ENCODE data around the gene IRAG1.
A peak's percentile ranks its signal among the peaks of the same experiment; 100 is the strongest.

IRAG1 gene

DNA sequence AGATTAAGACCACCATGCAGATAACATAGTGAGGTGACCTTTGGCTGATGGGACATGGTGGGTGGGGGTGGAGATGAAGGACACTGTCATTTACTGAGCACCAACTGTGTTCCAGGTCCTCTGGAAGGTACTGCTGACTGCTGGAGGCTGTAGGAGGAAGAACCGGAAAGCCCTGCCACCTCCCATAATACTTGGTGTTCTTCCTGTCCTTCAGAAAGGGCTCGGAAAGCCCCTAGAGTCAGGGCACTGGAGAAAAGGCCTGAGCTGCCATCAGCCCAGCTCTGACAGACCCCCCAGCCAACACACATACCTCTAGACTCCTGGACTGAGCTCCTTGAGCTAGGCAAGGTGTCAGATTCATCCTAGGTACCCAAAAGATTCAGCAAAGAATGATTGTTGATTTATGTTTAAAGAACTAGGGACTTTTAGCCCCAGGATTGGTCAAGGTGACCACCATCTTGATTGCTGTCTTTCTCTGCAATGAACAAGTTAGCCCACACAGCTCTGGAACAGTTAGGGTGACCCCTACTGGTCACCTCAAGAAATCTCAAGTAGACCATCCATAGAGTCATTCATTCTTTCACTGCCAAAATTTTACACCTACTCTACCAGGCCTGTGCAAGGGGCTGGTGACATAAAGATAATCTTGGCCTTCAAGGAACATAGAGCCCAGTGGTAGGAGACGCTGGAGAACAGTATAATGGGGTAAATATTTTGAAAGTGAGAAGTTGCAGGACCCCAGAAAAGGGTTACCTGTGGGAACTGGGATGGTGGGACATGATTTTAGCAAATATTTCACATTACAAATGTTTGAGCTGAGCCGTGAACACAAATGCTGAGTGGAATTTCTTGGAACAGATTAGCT is 39.4 kb downstream of the IRAG1 start:
- H3K9me3 ChIP-seq (replicated peaks in 1 of 2; ENCODE audit: control insufficient read depth in 2 of 2, insufficient read depth in 1 of 2, low read depth in 1 of 2, low read length in 2 of 2) = no peaks in the 10 kb centered on the region
- no peaks in the 10 kb centered on the region for H3K79me1 ChIP-seq (ENCODE audit: low read depth, low read length)
- H3K4ac ChIP-seq (ENCODE audit: low read length) = no peak overlapping the region
- H3K14ac ChIP-seq (ENCODE audit: low read length) = no peak overlapping the region
- peak overlapping the region; percentile 93 for H2AFZ ChIP-seq (ENCODE audit: low read length)
- H2BK120ac ChIP-seq (ENCODE audit: low read depth, low read length) = no peak overlapping the region
- H4K91ac ChIP-seq (ENCODE audit: low read depth, low read length, poor library complexity) = peak overlapping the region; percentile 44
- no peak overlapping the region for H2BK12ac ChIP-seq (ENCODE audit: low read length)
- no peak overlapping the region for H3K27ac ChIP-seq (replicated peaks; ENCODE audit: low read length)
- H2BK15ac ChIP-seq (ENCODE audit: low read length) = peak overlapping the region; percentile 34
- DNase-seq (ENCODE audit: low spot score) = peak; percentile 32
- H3K18ac ChIP-seq (ENCODE audit: low read length) = peak overlapping the region; percentile 40
- peak overlapping the region; percentile 12 for H2AK5ac ChIP-seq (ENCODE audit: low read depth, low read length)
- H3K36me3 ChIP-seq (replicated peaks in 1 of 2; ENCODE audit: control insufficient read depth in 2 of 2, insufficient read depth in 2 of 2, low read length in 2 of 2) = no peaks in the 10 kb centered on the region
- H4K8ac ChIP-seq (ENCODE audit: low read depth, low read length) = no peak overlapping the region
- H3K27me3 ChIP-seq (ENCODE audit: control insufficient read depth in 3 of 3, insufficient read depth in 3 of 3, low read depth in 1 of 3, low read length in 3 of 3) = no peaks in the 10 kb centered on the region
- H3K23ac ChIP-seq (ENCODE audit: low read depth, low read length, poor library complexity) = no peak overlapping the region
- H3K4me1 ChIP-seq (ENCODE audit: control insufficient read depth in 2 of 2, insufficient read depth in 1 of 2, low read depth in 1 of 2, low read length in 2 of 2) = peaks cover 16 to 18% of the 10 kb centered on the region in 2 donors
- H3K4me2 ChIP-seq (ENCODE audit: insufficient read depth, low read length, poor library complexity, severe bottlenecking) = no peak overlapping the region
- no CpG with 5 or more reads among the region's 4 CpGs for WGBS, 2 donors (ENCODE audit: extremely low coverage in 2 of 2, insufficient read length in 2 of 2, insufficient replicate concordance in 1 of 2)
- H3K9ac ChIP-seq (ENCODE audit: low read depth, low read length, poor library complexity) = no peak overlapping the region
- no peak overlapping the region for H3K4me3 ChIP-seq (ENCODE audit: low read length in 2 of 2)
- no peak overlapping the region for H2BK5ac ChIP-seq (ENCODE audit: low read length)

DNA sequence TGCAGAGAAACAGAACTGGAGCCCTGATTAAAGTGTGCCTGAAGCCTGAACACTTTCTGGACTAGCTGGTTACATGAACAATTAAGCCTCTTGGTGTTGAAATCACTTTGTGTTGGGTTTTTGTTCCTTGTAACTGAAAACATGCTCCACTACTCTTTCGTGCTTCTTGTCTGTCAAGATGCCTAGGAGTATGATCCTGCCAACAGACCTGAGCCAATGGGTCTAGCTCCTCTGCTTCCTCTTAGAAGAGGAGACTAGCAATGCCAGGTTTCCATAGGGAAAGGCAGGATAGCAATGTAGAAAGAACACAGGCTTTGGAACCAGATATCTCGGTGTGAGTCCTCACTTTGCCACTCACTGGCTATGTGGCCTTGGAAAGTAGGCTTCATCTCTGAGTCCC is 40.3 kb downstream of the IRAG1 start:
- Histone ChIP-seq H3K4me1 (ENCODE audit: control insufficient read depth in 2 of 2, insufficient read depth in 1 of 2, low read depth in 1 of 2, low read length in 2 of 2) (peaks cover 12 to 14% of the 10 kb centered on the region in 2 donors), H3K4ac (ENCODE audit: low read length) (no peak overlapping the region), H3K18ac (ENCODE audit: low read length) (no peak overlapping the region), H3K14ac (ENCODE audit: low read length) (no peak overlapping the region), H4K91ac (ENCODE audit: low read depth, low read length, poor library complexity) (no peak overlapping the region), H3K9me3 (replicated peaks in 1 of 2; ENCODE audit: control insufficient read depth in 2 of 2, insufficient read depth in 1 of 2, low read depth in 1 of 2, low read length in 2 of 2) (no peaks in the 10 kb centered on the region), H4K8ac (ENCODE audit: low read depth, low read length) (no peak overlapping the region), H3K4me3 (ENCODE audit: low read length in 2 of 2) (no peak overlapping the region), H3K79me1 (ENCODE audit: low read depth, low read length) (no peaks in the 10 kb centered on the region), H3K27ac (replicated peaks; ENCODE audit: low read length) (no peak overlapping the region), H3K9ac (ENCODE audit: low read depth, low read length, poor library complexity) (no peak overlapping the region), H2AK5ac (ENCODE audit: low read depth, low read length) (no peak overlapping the region), H3K23ac (ENCODE audit: low read depth, low read length, poor library complexity) (no peak overlapping the region), H3K27me3 (ENCODE audit: control insufficient read depth in 3 of 3, insufficient read depth in 3 of 3, low read depth in 1 of 3, low read length in 3 of 3) (no peaks in the 10 kb centered on the region), H2BK15ac (ENCODE audit: low read length) (no peak overlapping the region), H2BK12ac (ENCODE audit: low read length) (no peak overlapping the region), H2BK5ac (ENCODE audit: low read length) (no peak overlapping the region), H3K36me3 (replicated peaks in 1 of 2; ENCODE audit: control insufficient read depth in 2 of 2, insufficient read depth in 2 of 2, low read length in 2 of 2) (no peaks in the 10 kb centered on the region), H2AFZ (ENCODE audit: low read length) (peak overlapping the region; percentile 93), H3K4me2 (ENCODE audit: insufficient read depth, low read length, poor library complexity, severe bottlenecking) (no peak overlapping the region), H2BK120ac (ENCODE audit: low read depth, low read length) (no peak overlapping the region)
- DNase-seq (ENCODE audit: low spot score) = no peak
- WGBS, 2 donors (ENCODE audit: extremely low coverage in 2 of 2, insufficient read length in 2 of 2, insufficient replicate concordance in 1 of 2) = no CpG with 5 or more reads among the region's 2 CpGs

DNA sequence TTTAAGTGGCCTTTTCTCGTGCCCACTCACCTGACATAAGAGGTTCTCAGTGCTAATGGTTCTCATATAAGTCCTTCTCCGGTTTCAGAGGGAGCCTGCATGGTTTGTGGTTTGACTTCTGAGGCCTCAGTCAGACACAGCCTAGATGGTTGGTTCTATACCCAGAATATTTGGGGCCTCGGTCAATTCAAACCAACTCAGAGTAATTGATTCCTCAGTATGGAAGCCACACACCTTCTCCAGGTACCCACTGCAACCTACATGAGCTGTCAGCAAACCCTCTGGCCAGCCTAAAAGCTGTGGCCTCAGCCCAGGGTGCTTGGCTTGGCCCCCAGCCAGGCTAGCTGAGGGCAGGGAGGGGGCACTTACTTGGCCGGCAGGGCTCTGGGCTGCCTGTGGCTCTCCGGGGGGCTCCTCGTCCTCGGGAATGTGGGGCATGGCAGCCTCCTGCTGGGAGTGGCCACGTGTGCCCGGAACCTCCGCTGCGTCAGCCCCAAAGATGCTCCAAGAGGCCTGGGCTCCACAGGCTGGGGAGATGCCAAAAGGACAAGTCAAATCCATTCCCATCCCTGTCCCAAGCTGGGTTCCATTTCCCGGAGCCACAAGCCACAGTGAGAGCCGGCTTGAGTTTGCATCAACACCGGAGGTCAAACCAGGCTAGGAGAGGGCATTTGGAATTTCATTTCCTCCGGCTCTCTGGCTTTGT is 41.7 kb downstream of the IRAG1 start:
- H2BK15ac ChIP-seq (ENCODE audit: low read length) = no peak overlapping the region
- H3K27me3 ChIP-seq (ENCODE audit: control insufficient read depth in 3 of 3, insufficient read depth in 3 of 3, low read depth in 1 of 3, low read length in 3 of 3) = no peaks in the 10 kb centered on the region
- no peak overlapping the region for H4K91ac ChIP-seq (ENCODE audit: low read depth, low read length, poor library complexity)
- no peak overlapping the region for H2BK12ac ChIP-seq (ENCODE audit: low read length)
- H3K4ac ChIP-seq (ENCODE audit: low read length) = no peak overlapping the region
- no peak overlapping the region for H3K4me2 ChIP-seq (ENCODE audit: insufficient read depth, low read length, poor library complexity, severe bottlenecking)
- H2BK5ac ChIP-seq (ENCODE audit: low read length) = no peak overlapping the region
- H4K8ac ChIP-seq (ENCODE audit: low read depth, low read length) = no peak overlapping the region
- no peak for DNase-seq (ENCODE audit: low spot score)
- no peak overlapping the region for H3K4me3 ChIP-seq (ENCODE audit: low read length in 2 of 2)
- no CpG with 5 or more reads among the region's 15 CpGs for WGBS, 2 donors (ENCODE audit: extremely low coverage in 2 of 2, insufficient read length in 2 of 2, insufficient replicate concordance in 1 of 2)
- H3K9ac ChIP-seq (ENCODE audit: low read depth, low read length, poor library complexity) = no peak overlapping the region
- H2BK120ac ChIP-seq (ENCODE audit: low read depth, low read length) = no peak overlapping the region
- H3K18ac ChIP-seq (ENCODE audit: low read length) = peak overlapping the region; percentile 42
- H3K36me3 ChIP-seq (replicated peaks in 1 of 2; ENCODE audit: control insufficient read depth in 2 of 2, insufficient read depth in 2 of 2, low read length in 2 of 2) = no peaks in the 10 kb centered on the region
- H2AFZ ChIP-seq (ENCODE audit: low read length) = no peak overlapping the region
- peaks cover 0 to 3% of the 10 kb centered on the region in 2 donors for H3K4me1 ChIP-seq (ENCODE audit: control insufficient read depth in 2 of 2, insufficient read depth in 1 of 2, low read depth in 1 of 2, low read length in 2 of 2)
- H3K23ac ChIP-seq (ENCODE audit: low read depth, low read length, poor library complexity) = no peak overlapping the region
- no peaks in the 10 kb centered on the region for H3K9me3 ChIP-seq (replicated peaks in 1 of 2; ENCODE audit: control insufficient read depth in 2 of 2, insufficient read depth in 1 of 2, low read depth in 1 of 2, low read length in 2 of 2)
- H2AK5ac ChIP-seq (ENCODE audit: low read depth, low read length) = no peak overlapping the region
- H3K14ac ChIP-seq (ENCODE audit: low read length) = no peak overlapping the region
- no peak overlapping the region for H3K27ac ChIP-seq (replicated peaks; ENCODE audit: low read length)
- no peaks in the 10 kb centered on the region for H3K79me1 ChIP-seq (ENCODE audit: low read depth, low read length)

DNA sequence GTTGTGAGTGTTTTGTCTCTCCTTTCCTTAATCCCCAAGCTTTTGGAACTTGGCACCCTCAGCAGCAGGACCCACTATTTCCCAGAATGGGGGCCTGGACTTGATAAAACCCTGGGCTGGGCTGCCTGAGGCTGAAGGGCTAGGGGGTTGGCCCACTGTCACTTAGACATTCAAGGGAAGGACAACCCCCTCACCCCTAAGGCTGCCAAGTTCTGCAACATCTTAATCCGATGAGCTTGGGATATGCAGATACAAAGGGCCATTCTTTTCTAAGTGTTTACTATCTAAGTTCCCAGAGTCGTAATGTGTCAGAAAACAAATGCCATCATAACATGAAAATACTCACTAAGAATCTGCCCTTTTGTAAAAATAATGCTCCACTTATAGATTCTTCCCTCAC is 42.9 kb downstream of the IRAG1 start:
- H3K23ac ChIP-seq (ENCODE audit: low read depth, low read length, poor library complexity) = no peak overlapping the region
- H2AK5ac ChIP-seq (ENCODE audit: low read depth, low read length) = no peak overlapping the region
- H2BK12ac ChIP-seq (ENCODE audit: low read length) = no peak overlapping the region
- H3K36me3 ChIP-seq (replicated peaks in 1 of 2; ENCODE audit: control insufficient read depth in 2 of 2, insufficient read depth in 2 of 2, low read length in 2 of 2) = no peaks in the 10 kb centered on the region
- H3K27ac ChIP-seq (replicated peaks; ENCODE audit: low read length) = no peak overlapping the region
- H3K4me2 ChIP-seq (ENCODE audit: insufficient read depth, low read length, poor library complexity, severe bottlenecking) = no peak overlapping the region
- H3K4me1 ChIP-seq (ENCODE audit: control insufficient read depth in 2 of 2, insufficient read depth in 1 of 2, low read depth in 1 of 2, low read length in 2 of 2) = peaks cover 0 to 3% of the 10 kb centered on the region in 2 donors
- H3K4me3 ChIP-seq (ENCODE audit: low read length in 2 of 2) = no peak overlapping the region
- no peak overlapping the region for H2BK15ac ChIP-seq (ENCODE audit: low read length)
- H2BK5ac ChIP-seq (ENCODE audit: low read length) = no peak overlapping the region
- H2AFZ ChIP-seq (ENCODE audit: low read length) = no peak overlapping the region
- DNase-seq (ENCODE audit: low spot score) = no peak
- no peaks in the 10 kb centered on the region for H3K9me3 ChIP-seq (replicated peaks in 1 of 2; ENCODE audit: control insufficient read depth in 2 of 2, insufficient read depth in 1 of 2, low read depth in 1 of 2, low read length in 2 of 2)
- H3K27me3 ChIP-seq (ENCODE audit: control insufficient read depth in 3 of 3, insufficient read depth in 3 of 3, low read depth in 1 of 3, low read length in 3 of 3) = no peaks in the 10 kb centered on the region
- no peak overlapping the region for H3K4ac ChIP-seq (ENCODE audit: low read length)
- no CpG with 5 or more reads among the region's 2 CpGs for WGBS, 2 donors (ENCODE audit: extremely low coverage in 2 of 2, insufficient read length in 2 of 2, insufficient replicate concordance in 1 of 2)
- no peak overlapping the region for H3K9ac ChIP-seq (ENCODE audit: low read depth, low read length, poor library complexity)
- no peak overlapping the region for H3K18ac ChIP-seq (ENCODE audit: low read length)
- no peak overlapping the region for H4K91ac ChIP-seq (ENCODE audit: low read depth, low read length, poor library complexity)
- H3K79me1 ChIP-seq (ENCODE audit: low read depth, low read length) = no peaks in the 10 kb centered on the region
- no peak overlapping the region for H4K8ac ChIP-seq (ENCODE audit: low read depth, low read length)
- no peak overlapping the region for H2BK120ac ChIP-seq (ENCODE audit: low read depth, low read length)
- no peak overlapping the region for H3K14ac ChIP-seq (ENCODE audit: low read length)

Data from neuronal stem cell (in vitro differentiated cells).